ENCODE data around the gene LIMK1.

DNA sequence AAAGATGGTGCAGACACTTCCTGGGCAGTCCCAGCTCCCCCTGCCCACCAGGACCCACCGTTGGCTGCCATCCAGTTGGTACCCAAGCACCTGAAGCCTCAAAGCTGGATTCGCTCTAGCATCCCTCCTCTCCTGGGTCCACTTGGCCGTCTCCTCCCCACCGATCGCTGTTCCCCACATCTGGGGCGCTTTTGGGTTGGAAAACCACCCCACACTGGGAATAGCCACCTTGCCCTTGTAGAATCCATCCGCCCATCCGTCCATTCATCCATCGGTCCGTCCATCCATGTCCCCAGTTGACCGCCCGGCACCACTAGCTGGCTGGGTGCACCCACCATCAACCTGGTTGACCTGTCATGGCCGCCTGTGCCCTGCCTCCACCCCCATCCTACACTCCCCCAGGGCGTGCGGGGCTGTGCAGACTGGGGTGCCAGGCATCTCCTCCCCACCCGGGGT is 14.5 kb upstream of the LIMK1 start:
- TF ChIP-seq CTCF (IDR thresholded peaks at IDR 0.05; ENCODE audit: poor library complexity) (no peak), EZH2phosphoT487 (IDR thresholded peaks at IDR 0.05; ENCODE audit: low read depth, severe bottlenecking, unreplicated experiment) (no peak)
